ENCODE measurements around the gene MYBBP1A.

DNA sequence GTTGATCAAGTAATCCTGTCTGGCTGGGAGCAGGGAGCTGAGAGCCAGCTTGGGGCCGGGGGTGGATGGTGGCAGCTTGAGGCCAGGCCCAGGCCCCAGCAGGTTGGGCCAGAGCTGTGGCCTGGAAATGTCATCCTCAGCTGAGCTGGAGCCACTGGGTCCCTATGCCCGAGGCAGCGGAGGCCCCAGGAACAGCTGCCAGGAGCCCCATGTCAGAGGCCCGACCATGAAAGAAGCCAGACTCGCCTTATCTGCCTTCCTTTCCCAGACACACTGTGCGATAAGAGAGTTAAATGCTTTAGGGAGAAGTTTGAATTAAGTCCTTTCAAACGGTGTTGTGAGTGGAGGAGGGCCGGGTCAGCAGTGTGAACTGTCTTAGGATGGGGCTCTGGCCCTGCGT lies 32.6 kb upstream of the MYBBP1A start:
- TF ChIP-seq, protein P1, sequence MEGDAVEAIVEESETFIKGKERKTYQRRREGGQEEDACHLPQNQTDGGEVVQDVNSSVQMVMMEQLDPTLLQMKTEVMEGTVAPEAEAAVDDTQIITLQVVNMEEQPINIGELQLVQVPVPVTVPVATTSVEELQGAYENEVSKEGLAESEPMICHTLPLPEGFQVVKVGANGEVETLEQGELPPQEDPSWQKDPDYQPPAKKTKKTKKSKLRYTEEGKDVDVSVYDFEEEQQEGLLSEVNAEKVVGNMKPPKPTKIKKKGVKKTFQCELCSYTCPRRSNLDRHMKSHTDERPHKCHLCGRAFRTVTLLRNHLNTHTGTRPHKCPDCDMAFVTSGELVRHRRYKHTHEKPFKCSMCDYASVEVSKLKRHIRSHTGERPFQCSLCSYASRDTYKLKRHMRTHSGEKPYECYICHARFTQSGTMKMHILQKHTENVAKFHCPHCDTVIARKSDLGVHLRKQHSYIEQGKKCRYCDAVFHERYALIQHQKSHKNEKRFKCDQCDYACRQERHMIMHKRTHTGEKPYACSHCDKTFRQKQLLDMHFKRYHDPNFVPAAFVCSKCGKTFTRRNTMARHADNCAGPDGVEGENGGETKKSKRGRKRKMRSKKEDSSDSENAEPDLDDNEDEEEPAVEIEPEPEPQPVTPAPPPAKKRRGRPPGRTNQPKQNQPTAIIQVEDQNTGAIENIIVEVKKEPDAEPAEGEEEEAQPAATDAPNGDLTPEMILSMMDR (IDR thresholded peaks at IDR 0.05; ENCODE audit: low read depth, low read length) = no peak
- TF ChIP-seq MAX (IDR thresholded peaks at IDR 0.05; ENCODE audit: low read depth, low read length) (no peak), POLR2A (IDR thresholded peaks at IDR 0.05; ENCODE audit: extremely low read depth, insufficient read length) (no peak)

Data from NB4 (cell line).